WTC11 (cell line): ENCODE measurements around the gene GPRASP2. TPM values are rescaled to one million over a fixed set of nuclear protein-coding genes. Genes with fewer than 3 reads are reported as not detected.
A peak's percentile ranks its signal among the peaks of the same experiment; 100 is the strongest.

Experiments used
- ATAC-seq: fragments of 200-7000 bp; cut with Tn5 transposase; 2 replicates; pipeline ENCODE4 v1.10.0; 2021; ENCODE audit warnings: mild to moderate bottlenecking, moderate library complexity
- CTCF ChIA-PET: fragments of 300-600 bp; sonication (Branson Sonifier 250); formaldehyde crosslinking; loops from one replicate; lab custom pipeline; 2021; ENCODE audit warnings: antibody characterized with exemption; lab: Charles Lee
- POLR2A ChIA-PET: fragments of 350-600 bp; sonication (Branson Sonifier 250); formaldehyde crosslinking; loops from one replicate; lab custom pipeline; 2021; ENCODE audit warnings: antibody characterized with exemption; lab: Charles Lee
- DNase-seq: peaks from one replicate; pipeline ENCODE4 v3.0.0; 2021; ENCODE audit warnings: low spot score
- H3K27ac Mint-ChIP-seq: 2 replicates; pipeline ENCODE4 v1.8.0; 2021; ENCODE audit warnings: mixed read lengths
- H3K27me3 Mint-ChIP-seq: 2 replicates; pipeline ENCODE4 v1.8.0; 2021; ENCODE audit warnings: low read depth, mild to moderate bottlenecking, moderate library complexity, mixed read lengths
- H3K36me3 Mint-ChIP-seq: 2 replicates; pipeline ENCODE4 v1.8.0; 2021; ENCODE audit warnings: mixed read lengths
- H3K4me1 Mint-ChIP-seq: 2 replicates; pipeline ENCODE4 v1.8.0; 2022; ENCODE audit warnings: mixed read lengths
- H3K4me3 Mint-ChIP-seq: 2 replicates; pipeline ENCODE4 v1.8.0; 2021; ENCODE audit warnings: mild to moderate bottlenecking, moderate library complexity, mixed read lengths
- H3K9me3 Mint-ChIP-seq: 2 replicates; pipeline ENCODE4 v1.8.0; 2021; ENCODE audit warnings: mixed read lengths
- ATF1 ChIP-seq: sonication (generic); formaldehyde crosslinking; IDR thresholded peaks from 2 replicates; pipeline ENCODE4 v1.8.1; 2023; ENCODE audit warnings: mild to moderate bottlenecking, moderate library complexity, missing genetic modification reagents
- CREB1 ChIP-seq: sonication (generic); formaldehyde crosslinking; IDR thresholded peaks from 2 replicates; pipeline ENCODE4 v1.8.0; 2023; ENCODE audit warnings: mild to moderate bottlenecking, missing genetic modification reagents
- GRHL2 ChIP-seq: fragments of 250-450 bp; sonication (Bioruptor Pico); IDR thresholded peaks from 2 replicates; pipeline ENCODE4 v1.8.0; 2022; ENCODE audit warnings: mild to moderate bottlenecking, moderate library complexity; ENCODE audit not compliant: insufficient replicate concordance, severe bottlenecking
- NFE2L1 ChIP-seq: sonication (generic); formaldehyde crosslinking; IDR thresholded peaks from 2 replicates; pipeline ENCODE4 v1.8.1; 2023; ENCODE audit warnings: missing genetic modification reagents
- NR1H2 ChIP-seq: sonication (generic); formaldehyde crosslinking; IDR thresholded peaks from 2 replicates; pipeline ENCODE4 v1.9.0; 2021; ENCODE audit warnings: mild to moderate bottlenecking, moderate library complexity, missing genetic modification reagents
- OVOL2 ChIP-seq: fragments of 250-450 bp; sonication (Bioruptor Pico); IDR thresholded peaks from 2 replicates; pipeline ENCODE4 v1.9.0; 2021; ENCODE audit warnings: mild to moderate bottlenecking, borderline replicate concordance
- RELA ChIP-seq: sonication (generic); formaldehyde crosslinking; IDR thresholded peaks from 2 replicates; pipeline ENCODE4 v1.8.1; 2022; ENCODE audit warnings: missing genetic modification reagents, mild to moderate bottlenecking, borderline replicate concordance
- SP1 ChIP-seq: sonication (generic); formaldehyde crosslinking; conservative IDR thresholded peaks from 2 replicates; pipeline ENCODE4 v1.8.1; 2022; ENCODE audit warnings: missing genetic modification reagents
- TEAD4 ChIP-seq: sonication (generic); formaldehyde crosslinking; IDR thresholded peaks from 2 replicates; pipeline ENCODE4 v1.8.0; 2022; ENCODE audit warnings: mild to moderate bottlenecking, missing genetic modification reagents
- ZNF219 ChIP-seq: sonication (generic); formaldehyde crosslinking; IDR thresholded peaks from 2 replicates; pipeline ENCODE4 v1.8.0; 2023; ENCODE audit warnings: missing genetic modification reagents, mild to moderate bottlenecking, borderline replicate concordance
- ZNF232 ChIP-seq: sonication (generic); formaldehyde crosslinking; IDR thresholded peaks from 2 replicates; pipeline ENCODE4 v1.8.0; 2022; ENCODE audit warnings: mild to moderate bottlenecking, missing genetic modification reagents
- total RNA-seq: library from RNA; stranded (reverse); gene quantifications from 3 replicates; pipeline ENCODE4 v1.2.3, GENCODE V29; 2021
- TF ChIP-seq, protein P1 (sequence below): sonication (generic); formaldehyde crosslinking; IDR thresholded peaks from 2 replicates; pipeline ENCODE4 v1.8.1; 2023; ENCODE audit warnings: mild to moderate bottlenecking, missing genetic modification reagents
- TF ChIP-seq, protein P2 (sequence below): sonication (generic); formaldehyde crosslinking; IDR thresholded peaks from 2 replicates; pipeline ENCODE4 v1.8.0; 2022; ENCODE audit warnings: mild to moderate bottlenecking, missing genetic modification reagents
- TF ChIP-seq, protein P3 (sequence below): sonication (generic); formaldehyde crosslinking; IDR thresholded peaks from 2 replicates; pipeline ENCODE4 v1.8.1; 2022; ENCODE audit warnings: low read depth, mild to moderate bottlenecking, moderate library complexity, missing genetic modification reagents, borderline replicate concordance
- TF ChIP-seq, protein P4 (sequence below): fragments of 250-450 bp; sonication (Bioruptor Pico); IDR thresholded peaks from 2 replicates; pipeline ENCODE4 v1.9.0; 2021; ENCODE audit warnings: mild to moderate bottlenecking
- TF ChIP-seq, protein P5 (sequence below): sonication (generic); formaldehyde crosslinking; IDR thresholded peaks from 2 replicates; pipeline ENCODE4 v1.8.1; 2023; ENCODE audit warnings: mild to moderate bottlenecking, moderate library complexity, missing genetic modification reagents
- TF ChIP-seq, protein P6 (sequence below): sonication (generic); formaldehyde crosslinking; IDR thresholded peaks from 2 replicates; pipeline ENCODE4 v1.8.0; 2022; ENCODE audit warnings: mild to moderate bottlenecking, missing genetic modification reagents
- TF ChIP-seq, protein P7 (sequence below): sonication (generic); formaldehyde crosslinking; conservative IDR thresholded peaks from 2 replicates; pipeline ENCODE4 v1.8.1; 2022; ENCODE audit warnings: mild to moderate bottlenecking, missing genetic modification reagents
- TF ChIP-seq, protein P8 (sequence below): fragments of 250-450 bp; sonication (Bioruptor Pico); IDR thresholded peaks from 2 replicates; pipeline ENCODE4 v1.9.0; 2021; ENCODE audit warnings: mild to moderate bottlenecking, borderline replicate concordance

The GPRASP2 gene
- total RNA-seq, 1 experiment from 2014 or later = 18.5 TPM

DNA sequence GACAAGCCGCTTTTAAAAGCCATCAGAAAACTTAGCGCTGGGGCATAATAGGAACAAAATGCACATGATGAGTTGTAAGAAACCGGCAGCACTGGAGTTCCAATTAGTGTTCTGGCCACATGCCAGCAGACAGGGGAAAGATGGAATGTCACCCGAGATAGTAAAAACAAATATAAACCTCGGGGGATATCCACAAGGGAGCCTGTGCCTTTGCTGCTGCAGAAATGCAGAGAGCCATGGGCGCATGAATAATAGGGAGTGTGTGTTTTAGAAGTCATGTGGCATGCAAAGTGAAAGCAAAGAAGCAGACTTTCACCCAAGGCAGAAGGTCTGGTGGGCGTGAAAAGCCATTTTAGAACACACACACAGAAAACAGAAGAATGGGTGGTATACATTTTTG lies 27.4 kb downstream of the GPRASP2 start:
- Mint-ChIP-seq H3K9me3 (no peaks in the 10 kb centered on the region), H3K36me3 (no peaks in the 10 kb centered on the region), H3K4me1 (peaks cover 35% of the 10 kb centered on the region), H3K27me3 (no peaks in the 10 kb centered on the region), H3K27ac (no peak overlapping the region; the same call in 1 of the 2 replicates), H3K4me3 (no peak overlapping the region)
- ChIA-PET POLR2A (no interaction called here), CTCF (no interaction called here)
- TF ChIP-seq OVOL2 (no peak), SP1 (CRISPR knock-in tag) (no peak), ZNF232 (CRISPR knock-in tag) (no peak), RELA (no peak)
- TF ChIP-seq, protein P1, sequence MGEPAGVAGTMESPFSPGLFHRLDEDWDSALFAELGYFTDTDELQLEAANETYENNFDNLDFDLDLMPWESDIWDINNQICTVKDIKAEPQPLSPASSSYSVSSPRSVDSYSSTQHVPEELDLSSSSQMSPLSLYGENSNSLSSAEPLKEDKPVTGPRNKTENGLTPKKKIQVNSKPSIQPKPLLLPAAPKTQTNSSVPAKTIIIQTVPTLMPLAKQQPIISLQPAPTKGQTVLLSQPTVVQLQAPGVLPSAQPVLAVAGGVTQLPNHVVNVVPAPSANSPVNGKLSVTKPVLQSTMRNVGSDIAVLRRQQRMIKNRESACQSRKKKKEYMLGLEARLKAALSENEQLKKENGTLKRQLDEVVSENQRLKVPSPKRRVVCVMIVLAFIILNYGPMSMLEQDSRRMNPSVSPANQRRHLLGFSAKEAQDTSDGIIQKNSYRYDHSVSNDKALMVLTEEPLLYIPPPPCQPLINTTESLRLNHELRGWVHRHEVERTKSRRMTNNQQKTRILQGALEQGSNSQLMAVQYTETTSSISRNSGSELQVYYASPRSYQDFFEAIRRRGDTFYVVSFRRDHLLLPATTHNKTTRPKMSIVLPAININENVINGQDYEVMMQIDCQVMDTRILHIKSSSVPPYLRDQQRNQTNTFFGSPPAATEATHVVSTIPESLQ (CRISPR knock-in tag) = no peak
- no peak for DNase-seq
- ATAC-seq = no peak

DNA sequence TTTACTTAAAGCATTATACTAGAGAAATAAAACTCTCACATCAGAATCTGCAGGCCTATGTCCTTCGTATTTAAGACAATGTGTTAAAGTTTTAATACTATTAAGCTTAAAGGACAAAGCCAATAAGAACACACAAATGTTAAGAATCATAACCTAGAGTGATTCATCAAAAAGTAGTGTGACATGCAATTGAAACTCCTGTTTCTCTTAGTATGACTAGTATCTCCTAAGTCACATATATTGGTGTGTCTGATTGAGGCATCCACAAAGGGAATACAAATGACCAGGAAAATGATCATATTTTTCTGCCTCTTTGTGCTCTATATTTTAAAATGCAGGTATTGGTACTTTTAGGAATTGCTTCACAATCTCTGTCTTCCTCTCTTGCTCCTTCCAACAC lies 32.1 kb downstream of the GPRASP2 start:
- no peak overlapping the region for H3K27ac Mint-ChIP-seq
- H3K27me3 Mint-ChIP-seq = no peaks in the 10 kb centered on the region; the same call in 1 of the 2 replicates
- peak overlapping the region; percentile 93; the same call in 1 of the 2 replicates for H3K4me3 Mint-ChIP-seq
- H3K9me3 Mint-ChIP-seq = no peaks in the 10 kb centered on the region
- POLR2A ChIA-PET = no interaction called here
- DNase-seq (no peak), ATAC-seq (no peak)
- H3K4me1 Mint-ChIP-seq = peaks cover 46% of the 10 kb centered on the region
- H3K36me3 Mint-ChIP-seq = peaks cover 8% of the 10 kb centered on the region; the same call in 1 of the 2 replicates
- CTCF ChIA-PET = no interaction called here
- TF ChIP-seq, protein P2, sequence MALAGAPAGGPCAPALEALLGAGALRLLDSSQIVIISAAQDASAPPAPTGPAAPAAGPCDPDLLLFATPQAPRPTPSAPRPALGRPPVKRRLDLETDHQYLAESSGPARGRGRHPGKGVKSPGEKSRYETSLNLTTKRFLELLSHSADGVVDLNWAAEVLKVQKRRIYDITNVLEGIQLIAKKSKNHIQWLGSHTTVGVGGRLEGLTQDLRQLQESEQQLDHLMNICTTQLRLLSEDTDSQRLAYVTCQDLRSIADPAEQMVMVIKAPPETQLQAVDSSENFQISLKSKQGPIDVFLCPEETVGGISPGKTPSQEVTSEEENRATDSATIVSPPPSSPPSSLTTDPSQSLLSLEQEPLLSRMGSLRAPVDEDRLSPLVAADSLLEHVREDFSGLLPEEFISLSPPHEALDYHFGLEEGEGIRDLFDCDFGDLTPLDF (CRISPR knock-in tag) = no peak
- TF ChIP-seq CREB1 (CRISPR knock-in tag) (no peak), NFE2L1 (no peak), ZNF219 (CRISPR knock-in tag) (no peak), GRHL2 (no peak), NR1H2 (no peak), TEAD4 (CRISPR knock-in tag) (no peak), ATF1 (CRISPR knock-in tag) (no peak)
- TF ChIP-seq, protein P3, sequence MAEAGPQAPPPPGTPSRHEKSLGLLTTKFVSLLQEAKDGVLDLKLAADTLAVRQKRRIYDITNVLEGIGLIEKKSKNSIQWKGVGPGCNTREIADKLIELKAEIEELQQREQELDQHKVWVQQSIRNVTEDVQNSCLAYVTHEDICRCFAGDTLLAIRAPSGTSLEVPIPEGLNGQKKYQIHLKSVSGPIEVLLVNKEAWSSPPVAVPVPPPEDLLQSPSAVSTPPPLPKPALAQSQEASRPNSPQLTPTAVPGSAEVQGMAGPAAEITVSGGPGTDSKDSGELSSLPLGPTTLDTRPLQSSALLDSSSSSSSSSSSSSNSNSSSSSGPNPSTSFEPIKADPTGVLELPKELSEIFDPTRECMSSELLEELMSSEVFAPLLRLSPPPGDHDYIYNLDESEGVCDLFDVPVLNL = no peak
- TF ChIP-seq, protein P4, sequence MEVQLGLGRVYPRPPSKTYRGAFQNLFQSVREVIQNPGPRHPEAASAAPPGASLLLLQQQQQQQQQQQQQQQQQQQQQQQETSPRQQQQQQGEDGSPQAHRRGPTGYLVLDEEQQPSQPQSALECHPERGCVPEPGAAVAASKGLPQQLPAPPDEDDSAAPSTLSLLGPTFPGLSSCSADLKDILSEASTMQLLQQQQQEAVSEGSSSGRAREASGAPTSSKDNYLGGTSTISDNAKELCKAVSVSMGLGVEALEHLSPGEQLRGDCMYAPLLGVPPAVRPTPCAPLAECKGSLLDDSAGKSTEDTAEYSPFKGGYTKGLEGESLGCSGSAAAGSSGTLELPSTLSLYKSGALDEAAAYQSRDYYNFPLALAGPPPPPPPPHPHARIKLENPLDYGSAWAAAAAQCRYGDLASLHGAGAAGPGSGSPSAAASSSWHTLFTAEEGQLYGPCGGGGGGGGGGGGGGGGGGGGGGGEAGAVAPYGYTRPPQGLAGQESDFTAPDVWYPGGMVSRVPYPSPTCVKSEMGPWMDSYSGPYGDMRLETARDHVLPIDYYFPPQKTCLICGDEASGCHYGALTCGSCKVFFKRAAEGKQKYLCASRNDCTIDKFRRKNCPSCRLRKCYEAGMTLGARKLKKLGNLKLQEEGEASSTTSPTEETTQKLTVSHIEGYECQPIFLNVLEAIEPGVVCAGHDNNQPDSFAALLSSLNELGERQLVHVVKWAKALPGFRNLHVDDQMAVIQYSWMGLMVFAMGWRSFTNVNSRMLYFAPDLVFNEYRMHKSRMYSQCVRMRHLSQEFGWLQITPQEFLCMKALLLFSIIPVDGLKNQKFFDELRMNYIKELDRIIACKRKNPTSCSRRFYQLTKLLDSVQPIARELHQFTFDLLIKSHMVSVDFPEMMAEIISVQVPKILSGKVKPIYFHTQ (CRISPR knock-in tag) = no peak
- TF ChIP-seq, protein P5, sequence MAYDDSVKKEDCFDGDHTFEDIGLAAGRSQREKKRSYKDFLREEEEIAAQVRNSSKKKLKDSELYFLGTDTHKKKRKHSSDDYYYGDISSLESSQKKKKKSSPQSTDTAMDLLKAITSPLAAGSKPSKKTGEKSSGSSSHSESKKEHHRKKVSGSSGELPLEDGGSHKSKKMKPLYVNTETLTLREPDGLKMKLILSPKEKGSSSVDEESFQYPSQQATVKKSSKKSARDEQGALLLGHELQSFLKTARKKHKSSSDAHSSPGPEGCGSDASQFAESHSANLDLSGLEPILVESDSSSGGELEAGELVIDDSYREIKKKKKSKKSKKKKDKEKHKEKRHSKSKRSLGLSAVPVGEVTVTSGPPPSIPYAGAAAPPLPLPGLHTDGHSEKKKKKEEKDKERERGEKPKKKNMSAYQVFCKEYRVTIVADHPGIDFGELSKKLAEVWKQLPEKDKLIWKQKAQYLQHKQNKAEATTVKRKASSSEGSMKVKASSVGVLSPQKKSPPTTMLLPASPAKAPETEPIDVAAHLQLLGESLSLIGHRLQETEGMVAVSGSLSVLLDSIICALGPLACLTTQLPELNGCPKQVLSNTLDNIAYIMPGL = no peak
- TF ChIP-seq, protein P6, sequence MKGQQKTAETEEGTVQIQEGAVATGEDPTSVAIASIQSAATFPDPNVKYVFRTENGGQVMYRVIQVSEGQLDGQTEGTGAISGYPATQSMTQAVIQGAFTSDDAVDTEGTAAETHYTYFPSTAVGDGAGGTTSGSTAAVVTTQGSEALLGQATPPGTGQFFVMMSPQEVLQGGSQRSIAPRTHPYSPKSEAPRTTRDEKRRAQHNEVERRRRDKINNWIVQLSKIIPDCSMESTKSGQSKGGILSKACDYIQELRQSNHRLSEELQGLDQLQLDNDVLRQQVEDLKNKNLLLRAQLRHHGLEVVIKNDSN (CRISPR knock-in tag) = no peak
- TF ChIP-seq, protein P7, sequence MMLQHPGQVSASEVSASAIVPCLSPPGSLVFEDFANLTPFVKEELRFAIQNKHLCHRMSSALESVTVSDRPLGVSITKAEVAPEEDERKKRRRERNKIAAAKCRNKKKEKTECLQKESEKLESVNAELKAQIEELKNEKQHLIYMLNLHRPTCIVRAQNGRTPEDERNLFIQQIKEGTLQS (CRISPR knock-in tag) = no peak
- TF ChIP-seq, protein P8, sequence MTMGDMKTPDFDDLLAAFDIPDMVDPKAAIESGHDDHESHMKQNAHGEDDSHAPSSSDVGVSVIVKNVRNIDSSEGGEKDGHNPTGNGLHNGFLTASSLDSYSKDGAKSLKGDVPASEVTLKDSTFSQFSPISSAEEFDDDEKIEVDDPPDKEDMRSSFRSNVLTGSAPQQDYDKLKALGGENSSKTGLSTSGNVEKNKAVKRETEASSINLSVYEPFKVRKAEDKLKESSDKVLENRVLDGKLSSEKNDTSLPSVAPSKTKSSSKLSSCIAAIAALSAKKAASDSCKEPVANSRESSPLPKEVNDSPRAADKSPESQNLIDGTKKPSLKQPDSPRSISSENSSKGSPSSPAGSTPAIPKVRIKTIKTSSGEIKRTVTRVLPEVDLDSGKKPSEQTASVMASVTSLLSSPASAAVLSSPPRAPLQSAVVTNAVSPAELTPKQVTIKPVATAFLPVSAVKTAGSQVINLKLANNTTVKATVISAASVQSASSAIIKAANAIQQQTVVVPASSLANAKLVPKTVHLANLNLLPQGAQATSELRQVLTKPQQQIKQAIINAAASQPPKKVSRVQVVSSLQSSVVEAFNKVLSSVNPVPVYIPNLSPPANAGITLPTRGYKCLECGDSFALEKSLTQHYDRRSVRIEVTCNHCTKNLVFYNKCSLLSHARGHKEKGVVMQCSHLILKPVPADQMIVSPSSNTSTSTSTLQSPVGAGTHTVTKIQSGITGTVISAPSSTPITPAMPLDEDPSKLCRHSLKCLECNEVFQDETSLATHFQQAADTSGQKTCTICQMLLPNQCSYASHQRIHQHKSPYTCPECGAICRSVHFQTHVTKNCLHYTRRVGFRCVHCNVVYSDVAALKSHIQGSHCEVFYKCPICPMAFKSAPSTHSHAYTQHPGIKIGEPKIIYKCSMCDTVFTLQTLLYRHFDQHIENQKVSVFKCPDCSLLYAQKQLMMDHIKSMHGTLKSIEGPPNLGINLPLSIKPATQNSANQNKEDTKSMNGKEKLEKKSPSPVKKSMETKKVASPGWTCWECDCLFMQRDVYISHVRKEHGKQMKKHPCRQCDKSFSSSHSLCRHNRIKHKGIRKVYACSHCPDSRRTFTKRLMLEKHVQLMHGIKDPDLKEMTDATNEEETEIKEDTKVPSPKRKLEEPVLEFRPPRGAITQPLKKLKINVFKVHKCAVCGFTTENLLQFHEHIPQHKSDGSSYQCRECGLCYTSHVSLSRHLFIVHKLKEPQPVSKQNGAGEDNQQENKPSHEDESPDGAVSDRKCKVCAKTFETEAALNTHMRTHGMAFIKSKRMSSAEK (CRISPR knock-in tag) = no peak
